Activated CD8-positive, alpha-beta memory T cell treated with anti-CD3 and anti-CD28 coated beads, Interleukin-2, amount 10 ng/mL, durations not matched to agents 7 days and 5 days (primary cell): Measurements from ENCODE around the gene NPAP1. TPM values are rescaled to one million over a fixed set of nuclear protein-coding genes. Genes with fewer than 3 reads are reported as not detected.

ENCODE experiments used
- ATAC-seq: fragments of 150-1000 bp; cut with Tn5 transposase; one replicate; pipeline ENCODE4 v1.10.0; 2021; ENCODE audit warnings: moderate library complexity
- CTCF ChIA-PET: fragments of 350-600 bp; sonication (Branson Sonifier 250); formaldehyde crosslinking; loops from one replicate; lab custom pipeline; 2021; ENCODE audit warnings: antibody characterized with exemption; lab: Charles Lee
- DNase-seq: peaks from one replicate; pipeline ENCODE4 v3.0.0-alpha.2; 2020
- H3K27ac Mint-ChIP-seq: one replicate; pipeline ENCODE4 v1.8.0; 2021; ENCODE audit warnings: mild to moderate bottlenecking, mixed read lengths
- H3K27me3 Mint-ChIP-seq: one replicate; pipeline ENCODE4 v1.8.0; 2021; ENCODE audit warnings: mixed read lengths
- H3K36me3 Mint-ChIP-seq: one replicate; pipeline ENCODE4 v1.8.0; 2021; ENCODE audit warnings: mild to moderate bottlenecking, mixed read lengths
- H3K4me1 Mint-ChIP-seq: one replicate; pipeline ENCODE4 v1.8.0; 2021; ENCODE audit warnings: mixed read lengths
- H3K4me3 Mint-ChIP-seq: one replicate; pipeline ENCODE4 v1.8.0; 2021; ENCODE audit warnings: mild to moderate bottlenecking, moderate library complexity, mixed read lengths
- H3K9me3 Mint-ChIP-seq: one replicate; pipeline ENCODE4 v1.8.0; 2022; ENCODE audit warnings: low read depth, mixed read lengths
- total RNA-seq, 2 experiments: library from RNA; stranded (reverse); gene quantifications; one replicate each; pipeline ENCODE4 v1.2.3, GENCODE V29; 2021

Gene NPAP1
- total RNA-seq, 2 experiments from 2014 or later = not detected

GRCh38 chr15:24696842-24697241, 21.3 kb downstream of the NPAP1 start:
- H3K4me1 Mint-ChIP-seq = no peaks in the 10 kb centered on the region
- DNase-seq = no peak
- H3K4me3 Mint-ChIP-seq = no peak overlapping the region
- ATAC-seq = no peak
- CTCF ChIA-PET = no interaction called here
- peaks cover 5% of the 10 kb centered on the region for H3K9me3 Mint-ChIP-seq
- no peaks in the 10 kb centered on the region for H3K27me3 Mint-ChIP-seq
- H3K27ac Mint-ChIP-seq = no peak overlapping the region
- no peaks in the 10 kb centered on the region for H3K36me3 Mint-ChIP-seq

- DNase-seq (no peak), ATAC-seq (no peak)
- CTCF ChIA-PET = no interaction called here
- H3K27me3 Mint-ChIP-seq = no peaks in the 10 kb centered on the region
- H3K4me3 Mint-ChIP-seq = no peak overlapping the region
- no peaks in the 10 kb centered on the region for H3K36me3 Mint-ChIP-seq
- no peak overlapping the region for H3K27ac Mint-ChIP-seq
- no peaks in the 10 kb centered on the region for H3K4me1 Mint-ChIP-seq
- H3K9me3 Mint-ChIP-seq = peaks cover 15% of the 10 kb centered on the region
Observed at GRCh38 chr15:24718289-24719082, 42.9 kb downstream of the NPAP1 start.

GRCh38 chr15:24729760-24730159, 54.2 kb downstream of the NPAP1 start:
- ATAC-seq (no peak), DNase-seq (no peak)
- H3K4me1 Mint-ChIP-seq = no peaks in the 10 kb centered on the region
- H3K9me3 Mint-ChIP-seq = peaks cover 4% of the 10 kb centered on the region
- H3K4me3 Mint-ChIP-seq = no peak overlapping the region
- no peak overlapping the region for H3K27ac Mint-ChIP-seq
- H3K27me3 Mint-ChIP-seq = no peaks in the 10 kb centered on the region
- CTCF ChIA-PET = no interaction called here
- H3K36me3 Mint-ChIP-seq = no peaks in the 10 kb centered on the region
